ENCODE measurements around the gene AAGAB.
"Not testable (repeated sequence)": the region's sequence is repeated elsewhere in the genome, so short reads cannot be mapped to it uniquely, and the experiment has no call there.

AAGAB gene

GRCh38 chr15:67171471-67171870, 83.0 kb downstream of the AAGAB start:
- DNase-seq (ENCODE audit: low spot score), result no peak

GRCh38 chr15:67170143-67170925, 84.1 kb downstream of the AAGAB start:
- DNase-seq (ENCODE audit: low spot score), result no peak

- no peak for DNase-seq (ENCODE audit: low spot score)
Measured at GRCh38 chr15:67168694-67169093, 85.8 kb downstream of the AAGAB start.

- no peak for DNase-seq (ENCODE audit: low spot score)
Measured at GRCh38 chr15:67167091-67167490, 87.4 kb downstream of the AAGAB start.

GRCh38 chr15:67166280-67167009, 88.0 kb downstream of the AAGAB start:
- no peak for DNase-seq (ENCODE audit: low spot score)

- DNase-seq (ENCODE audit: low spot score), result no peak
Measured at GRCh38 chr15:67165254-67166253, 88.9 kb downstream of the AAGAB start.

GRCh38 chr15:67164811-67165253, 89.6 kb downstream of the AAGAB start:
- no peak for DNase-seq (ENCODE audit: low spot score)

GRCh38 chr15:67164401-67164791, 90.1 kb downstream of the AAGAB start:
- no peak for DNase-seq (ENCODE audit: low spot score)

- DNase-seq (ENCODE audit: low spot score), result no peak
Measured at GRCh38 chr15:67163180-67163579, 91.3 kb downstream of the AAGAB start.

- DNase-seq (ENCODE audit: low spot score), result no peak
Measured at GRCh38 chr15:67161881-67162280, 92.6 kb downstream of the AAGAB start.

GRCh38 chr15:67161412-67161811, 93.0 kb downstream of the AAGAB start:
- DNase-seq (ENCODE audit: low spot score), result no peak

GRCh38 chr15:67158367-67158766, 96.1 kb downstream of the AAGAB start:
- no peak for DNase-seq (ENCODE audit: low spot score)

- DNase-seq (ENCODE audit: low spot score), result no peak
Measured at GRCh38 chr15:67157521-67158252, 96.8 kb downstream of the AAGAB start.

GRCh38 chr15:67156834-67157233, 97.6 kb downstream of the AAGAB start:
- no peak for DNase-seq (ENCODE audit: low spot score)

- DNase-seq (ENCODE audit: low spot score), result no peak
Measured at GRCh38 chr15:67156426-67156825, 98.0 kb downstream of the AAGAB start.

GRCh38 chr15:67154249-67154648, 100.2 kb downstream of the AAGAB start:
- no peak for DNase-seq (ENCODE audit: low spot score)

- not testable (repeated sequence) for DNase-seq (ENCODE audit: low spot score)
Measured at GRCh38 chr15:67153044-67153443, 101.4 kb downstream of the AAGAB start.

- DNase-seq (ENCODE audit: low spot score), result no peak
Measured at GRCh38 chr15:67152429-67152828, 102.0 kb downstream of the AAGAB start.
